HCT116 (cell line): ENCODE measurements around the gene WNT11. TPM values are rescaled to one million over a fixed set of nuclear protein-coding genes. Genes with fewer than 3 reads are reported as not detected.

Experiments
- ATAC-seq: fragments of 200-7000 bp; cut with Tn5 transposase; 2 replicates; pipeline ENCODE4 v1.9.1; 2020; ENCODE audit warnings: mild to moderate bottlenecking, moderate library complexity
- BruUV-seq: library from RNA; stranded (reverse); fragments of 400-500 nt; replicated peaks from 2 replicates; lab custom pipeline; 2021; lab: Mats Ljungman, UMichigan
- CTCF ChIA-PET: fragments of 300-600 bp; sonication (Branson Sonifier 250); formaldehyde crosslinking; loops from one replicate; lab custom pipeline; 2021; ENCODE audit warnings: antibody characterized with exemption; lab: Charles Lee
- POLR2A ChIA-PET: fragments of 300-600, 350-600 bp; sonication (Branson Sonifier 250); formaldehyde crosslinking; loops from one replicate; lab custom pipeline; 2021; ENCODE audit warnings: antibody characterized with exemption; lab: Charles Lee
- RAD21 ChIA-PET, 2 experiments: fragments of 300-600 bp; sonication (Branson Sonifier 250); formaldehyde crosslinking; loops; one replicate each; lab custom pipeline; 2023; ENCODE audit warnings: low total read pairs in 2 of 2; ENCODE audit not compliant: uncharacterized antibody in 2 of 2, unreplicated experiment in 2 of 2, low non-redundant PET in 1 of 2; lab: Charles Lee
- DNase-seq: peaks from one replicate; pipeline ENCODE4 v3.0.0-alpha.2; 2010; ENCODE audit warnings: low read depth, low spot score
- H2AFZ ChIP-seq: fragments of 200-600 bp; shearing (Covaris generic), sonication (generic); 2 replicates; pipeline ENCODE4 v1.6.1; 2017; ENCODE audit warnings: low read depth, mixed run types, mixed read lengths, antibody characterized with exemption, low read length; ENCODE audit not compliant: poor library complexity, severe bottlenecking
- H3K27ac ChIP-seq: 2 replicates; pipeline ENCODE4 v1.5.1; 2012; ENCODE audit warnings: low read depth, low read length
- H3K27me3 ChIP-seq: fragments of 200-600 bp; sonication (generic); 2 replicates; pipeline ENCODE4 v1.6.1; 2016; ENCODE audit warnings: mixed run types, low read length, mixed read lengths; ENCODE audit not compliant: insufficient read depth
- H3K36me3 ChIP-seq, 2 experiments: fragments of 200-500 bp in 1 of 2; fragments of 200-600 bp in 1 of 2; sonication (Bioruptor generic) in 1 of 2; sonication (generic) in 1 of 2; 2 replicates each; pipeline versions ENCODE4 v1.5.1 to v1.6.1; 2014 to 2016; ENCODE audit warnings: low read length in 2 of 2, inconsistent platforms in 1 of 2, mixed read lengths in 1 of 2, mixed run types in 1 of 2; ENCODE audit not compliant: insufficient read depth in 2 of 2, control insufficient read depth in 1 of 2
- H3K4me1 ChIP-seq, 2 experiments: fragments of 200-600 bp in 1 of 2; sonication (generic) in 1 of 2; 2 replicates each; pipeline versions ENCODE4 v1.5.1 to v1.6.1; 2012 to 2017; ENCODE audit warnings: low read length in 2 of 2, inconsistent platforms in 1 of 2, mild to moderate bottlenecking in 1 of 2, mixed read lengths in 1 of 2, mixed run types in 1 of 2, moderate library complexity in 1 of 2; ENCODE audit not compliant: insufficient read depth in 2 of 2, control insufficient read depth in 1 of 2
- H3K4me2 ChIP-seq: fragments of 200-600 bp; sonication (generic); 2 replicates; pipeline ENCODE4 v1.6.1; 2017; ENCODE audit warnings: mixed run types, low read length, mixed read lengths
- H3K4me3 ChIP-seq, 2 experiments: fragments of 200-600 bp in 1 of 2; sonication (generic) in 1 of 2; replicated peaks in 1 of 2; 2 replicates each; pipeline ENCODE4 v1.5.1; 2011 to 2016; ENCODE audit warnings: low read length in 2 of 2, control low read depth in 1 of 2, low read depth in 1 of 2, mild to moderate bottlenecking in 1 of 2, mixed read lengths in 1 of 2, mixed run types in 1 of 2
- H3K79me2 ChIP-seq: fragments of 200-600 bp; sonication (generic); 2 replicates; pipeline ENCODE4 v1.6.1; 2017; ENCODE audit warnings: mild to moderate bottlenecking, mixed run types, low read length, moderate library complexity, mixed read lengths; ENCODE audit not compliant: insufficient read depth
- H3K9ac ChIP-seq: fragments of 200-600 bp; sonication (generic); 2 replicates; pipeline ENCODE4 v1.6.1; 2016; ENCODE audit warnings: low read length, mixed read lengths
- H3K9me2 ChIP-seq: fragments of 200-600 bp; sonication (generic), shearing (Covaris generic); 2 replicates; pipeline ENCODE4 v1.6.1; 2017; ENCODE audit warnings: mixed run types, mild to moderate bottlenecking, moderate library complexity; ENCODE audit not compliant: insufficient read depth
- H3K9me3 ChIP-seq, 2 experiments: fragments of 200-500 bp in 1 of 2; fragments of 200-600 bp in 1 of 2; sonication (Bioruptor generic) in 1 of 2; sonication (generic) in 1 of 2; 2 replicates each; pipeline ENCODE4 v1.6.1; 2014 to 2017; ENCODE audit warnings: low read length in 2 of 2, mixed read lengths in 2 of 2, inconsistent platforms in 1 of 2, low read depth in 1 of 2, mild to moderate bottlenecking in 1 of 2, mixed run types in 1 of 2, moderate library complexity in 1 of 2; ENCODE audit not compliant: control insufficient read depth in 1 of 2, insufficient read depth in 1 of 2
- H4K20me1 ChIP-seq: fragments of 200-600 bp; sonication (generic), shearing (Covaris generic); 2 replicates; pipeline ENCODE4 v1.6.1; 2017; ENCODE audit warnings: mixed run types, mild to moderate bottlenecking, moderate library complexity; ENCODE audit not compliant: insufficient read depth
- CBX3 ChIP-seq: IDR thresholded peaks from 2 replicates; pipeline ENCODE4 v1.6.1; 2012; ENCODE audit warnings: low read depth
- EGR1 ChIP-seq: IDR thresholded peaks from 2 replicates; pipeline ENCODE4 v1.6.1; 2012; ENCODE audit warnings: low read depth
- ELF1 ChIP-seq: IDR thresholded peaks from 2 replicates; pipeline ENCODE4 v1.6.1; 2012; ENCODE audit warnings: low read depth, borderline replicate concordance
- EZH2 ChIP-seq: fragments of 200-600 bp; sonication (generic); IDR thresholded peaks from 2 replicates; pipeline ENCODE4 v1.6.1; 2017; ENCODE audit warnings: antibody characterized with exemption, mixed run types
- EZH2phosphoT487 ChIP-seq: fragments of 200-600 bp; IDR thresholded peaks from 2 replicates; pipeline ENCODE4 v1.6.1; 2018; ENCODE audit warnings: antibody characterized with exemption, borderline replicate concordance
- FOSL1 ChIP-seq: IDR thresholded peaks from 2 replicates; pipeline ENCODE4 v1.6.1; 2012; ENCODE audit warnings: low read depth
- JUND ChIP-seq: IDR thresholded peaks from 2 replicates; pipeline ENCODE4 v1.6.1; 2012
- MAX ChIP-seq: IDR thresholded peaks from 2 replicates; pipeline ENCODE4 v1.6.1; 2012
- POLR2A ChIP-seq: IDR thresholded peaks from 2 replicates; pipeline ENCODE4 v1.7.0; 2011; ENCODE audit warnings: borderline replicate concordance; ENCODE audit not compliant: insufficient read depth, insufficient read length; ENCODE audit errors: extremely low read depth
- SIN3A ChIP-seq: IDR thresholded peaks from 2 replicates; pipeline ENCODE4 v1.6.1; 2012; ENCODE audit warnings: low read depth
- SP1 ChIP-seq: IDR thresholded peaks from 2 replicates; pipeline ENCODE4 v1.6.1; 2012; ENCODE audit warnings: low read depth
- SRF ChIP-seq: IDR thresholded peaks from 2 replicates; pipeline ENCODE4 v1.6.1; 2012; ENCODE audit warnings: low read depth
- TCF7L2 ChIP-seq: IDR thresholded peaks from 2 replicates; pipeline ENCODE4 v1.7.0; 2011; ENCODE audit warnings: borderline replicate concordance, inconsistent platforms; ENCODE audit not compliant: insufficient read depth, insufficient read length; ENCODE audit errors: extremely low read depth
- YY1 ChIP-seq: IDR thresholded peaks from 2 replicates; pipeline ENCODE4 v1.6.1; 2011; ENCODE audit warnings: low read length, low read depth, moderate library complexity, mild to moderate bottlenecking; ENCODE audit not compliant: insufficient replicate concordance; ENCODE audit errors: extremely low read depth
- ZFX ChIP-seq: fragments of 450-650 bp; IDR thresholded peaks from 2 replicates; pipeline ENCODE4 v1.6.1; 2017
- intact Hi-C: fragments of 100-400 bp; cut with micrococcal nuclease; formaldehyde crosslinking; loops from 2 replicates; pipeline ENCODE4 v1.10.0; 2022
- total RNA-seq: library from RNA; stranded (reverse); gene quantifications from one replicate; pipeline ENCODE4 v1.2.1, GENCODE V29; 2021; ENCODE audit not compliant: unreplicated experiment
- TF ChIP-seq, protein P1 (sequence below): IDR thresholded peaks from 2 replicates; pipeline ENCODE4 v1.6.1; 2012; ENCODE audit warnings: low read depth
- TF ChIP-seq, protein P2 (sequence below), 3 experiments: fragments of 200-600 bp in 1 of 3; sonication (generic) in 1 of 3; IDR thresholded peaks in 2 of 3; conservative IDR thresholded peaks in 1 of 3; 2 replicates each; pipeline ENCODE4 v1.5.1; 2012 to 2017; ENCODE audit warnings: low read depth in 2 of 3, low read length in 2 of 3, antibody characterized with exemption in 1 of 3, borderline replicate concordance in 1 of 3, control low read depth in 1 of 3, mild to moderate bottlenecking in 1 of 3, mixed read lengths in 1 of 3, mixed run types in 1 of 3, moderate library complexity in 1 of 3; ENCODE audit not compliant: insufficient read depth in 1 of 3
- TF ChIP-seq, protein P3 (sequence below): IDR thresholded peaks from 2 replicates; pipeline ENCODE4 v1.6.1; 2011; ENCODE audit warnings: mild to moderate bottlenecking, low read length, moderate library complexity; ENCODE audit not compliant: insufficient replicate concordance; ENCODE audit errors: extremely low read depth
- TF ChIP-seq, protein P4 (sequence below): IDR thresholded peaks from 2 replicates; pipeline ENCODE4 v1.6.1; 2012

Gene WNT11
- total RNA-seq, 1 experiment from 2014 or later: 1.9 TPM

DNA sequence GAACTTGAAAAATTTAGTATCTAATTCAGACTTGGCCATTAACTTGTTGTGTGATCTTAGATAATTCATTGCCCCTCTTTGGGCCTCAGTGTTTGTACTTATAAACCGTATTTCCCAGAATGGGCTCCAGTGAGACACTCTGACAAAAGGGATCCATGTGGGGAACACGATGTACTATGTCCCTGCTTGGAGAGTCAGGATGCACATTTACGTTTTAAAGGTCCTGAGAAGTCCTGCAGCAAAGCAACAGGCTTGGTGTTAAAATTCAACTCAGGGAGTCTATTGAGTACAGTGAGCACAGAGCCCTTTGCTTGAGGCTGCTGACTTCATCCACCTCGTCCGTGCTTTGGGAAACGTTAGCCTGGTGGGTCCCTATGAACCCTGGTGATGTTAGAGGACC is 9.0 kb downstream of the WNT11 start:
- H4K20me1 ChIP-seq: no peaks in the 10 kb centered on the region
- no peak for DNase-seq
- H3K36me3 ChIP-seq: no peaks in the 10 kb centered on the region
- intact Hi-C loops: no loop called here
- no peaks in the 10 kb centered on the region for H3K4me1 ChIP-seq
- H3K4me2 ChIP-seq: no peak overlapping the region
- H3K9ac ChIP-seq: no peak overlapping the region
- RAD21 ChIA-PET: no interaction called here
- no peaks in the 10 kb centered on the region for H3K9me2 ChIP-seq
- H2AFZ ChIP-seq: no peak overlapping the region
- no peak for TF ChIP-seq EZH2phosphoT487
- TF ChIP-seq, protein P1, sequence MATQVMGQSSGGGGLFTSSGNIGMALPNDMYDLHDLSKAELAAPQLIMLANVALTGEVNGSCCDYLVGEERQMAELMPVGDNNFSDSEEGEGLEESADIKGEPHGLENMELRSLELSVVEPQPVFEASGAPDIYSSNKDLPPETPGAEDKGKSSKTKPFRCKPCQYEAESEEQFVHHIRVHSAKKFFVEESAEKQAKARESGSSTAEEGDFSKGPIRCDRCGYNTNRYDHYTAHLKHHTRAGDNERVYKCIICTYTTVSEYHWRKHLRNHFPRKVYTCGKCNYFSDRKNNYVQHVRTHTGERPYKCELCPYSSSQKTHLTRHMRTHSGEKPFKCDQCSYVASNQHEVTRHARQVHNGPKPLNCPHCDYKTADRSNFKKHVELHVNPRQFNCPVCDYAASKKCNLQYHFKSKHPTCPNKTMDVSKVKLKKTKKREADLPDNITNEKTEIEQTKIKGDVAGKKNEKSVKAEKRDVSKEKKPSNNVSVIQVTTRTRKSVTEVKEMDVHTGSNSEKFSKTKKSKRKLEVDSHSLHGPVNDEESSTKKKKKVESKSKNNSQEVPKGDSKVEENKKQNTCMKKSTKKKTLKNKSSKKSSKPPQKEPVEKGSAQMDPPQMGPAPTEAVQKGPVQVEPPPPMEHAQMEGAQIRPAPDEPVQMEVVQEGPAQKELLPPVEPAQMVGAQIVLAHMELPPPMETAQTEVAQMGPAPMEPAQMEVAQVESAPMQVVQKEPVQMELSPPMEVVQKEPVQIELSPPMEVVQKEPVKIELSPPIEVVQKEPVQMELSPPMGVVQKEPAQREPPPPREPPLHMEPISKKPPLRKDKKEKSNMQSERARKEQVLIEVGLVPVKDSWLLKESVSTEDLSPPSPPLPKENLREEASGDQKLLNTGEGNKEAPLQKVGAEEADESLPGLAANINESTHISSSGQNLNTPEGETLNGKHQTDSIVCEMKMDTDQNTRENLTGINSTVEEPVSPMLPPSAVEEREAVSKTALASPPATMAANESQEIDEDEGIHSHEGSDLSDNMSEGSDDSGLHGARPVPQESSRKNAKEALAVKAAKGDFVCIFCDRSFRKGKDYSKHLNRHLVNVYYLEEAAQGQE: no peak
- TF ChIP-seq ELF1: no peak
- no peak for TF ChIP-seq EGR1
- TF ChIP-seq ZFX: no peak
- TF ChIP-seq FOSL1: no peak
- TF ChIP-seq JUND: no peak
- no peak for TF ChIP-seq EZH2
- no peak for TF ChIP-seq SIN3A
- no peak for TF ChIP-seq SP1
- TF ChIP-seq TCF7L2: no peak
- TF ChIP-seq, protein P2, sequence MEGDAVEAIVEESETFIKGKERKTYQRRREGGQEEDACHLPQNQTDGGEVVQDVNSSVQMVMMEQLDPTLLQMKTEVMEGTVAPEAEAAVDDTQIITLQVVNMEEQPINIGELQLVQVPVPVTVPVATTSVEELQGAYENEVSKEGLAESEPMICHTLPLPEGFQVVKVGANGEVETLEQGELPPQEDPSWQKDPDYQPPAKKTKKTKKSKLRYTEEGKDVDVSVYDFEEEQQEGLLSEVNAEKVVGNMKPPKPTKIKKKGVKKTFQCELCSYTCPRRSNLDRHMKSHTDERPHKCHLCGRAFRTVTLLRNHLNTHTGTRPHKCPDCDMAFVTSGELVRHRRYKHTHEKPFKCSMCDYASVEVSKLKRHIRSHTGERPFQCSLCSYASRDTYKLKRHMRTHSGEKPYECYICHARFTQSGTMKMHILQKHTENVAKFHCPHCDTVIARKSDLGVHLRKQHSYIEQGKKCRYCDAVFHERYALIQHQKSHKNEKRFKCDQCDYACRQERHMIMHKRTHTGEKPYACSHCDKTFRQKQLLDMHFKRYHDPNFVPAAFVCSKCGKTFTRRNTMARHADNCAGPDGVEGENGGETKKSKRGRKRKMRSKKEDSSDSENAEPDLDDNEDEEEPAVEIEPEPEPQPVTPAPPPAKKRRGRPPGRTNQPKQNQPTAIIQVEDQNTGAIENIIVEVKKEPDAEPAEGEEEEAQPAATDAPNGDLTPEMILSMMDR (IDR thresholded peaks at IDR 0.05 in 2 of 3, conservative IDR thresholded peaks at IDR 0.05 in 1 of 3; ENCODE audit: borderline replicate concordance in 1 of 3, insufficient read depth in 1 of 3, low read depth in 2 of 3, low read length in 2 of 3): no peak
- TF ChIP-seq, protein P3, sequence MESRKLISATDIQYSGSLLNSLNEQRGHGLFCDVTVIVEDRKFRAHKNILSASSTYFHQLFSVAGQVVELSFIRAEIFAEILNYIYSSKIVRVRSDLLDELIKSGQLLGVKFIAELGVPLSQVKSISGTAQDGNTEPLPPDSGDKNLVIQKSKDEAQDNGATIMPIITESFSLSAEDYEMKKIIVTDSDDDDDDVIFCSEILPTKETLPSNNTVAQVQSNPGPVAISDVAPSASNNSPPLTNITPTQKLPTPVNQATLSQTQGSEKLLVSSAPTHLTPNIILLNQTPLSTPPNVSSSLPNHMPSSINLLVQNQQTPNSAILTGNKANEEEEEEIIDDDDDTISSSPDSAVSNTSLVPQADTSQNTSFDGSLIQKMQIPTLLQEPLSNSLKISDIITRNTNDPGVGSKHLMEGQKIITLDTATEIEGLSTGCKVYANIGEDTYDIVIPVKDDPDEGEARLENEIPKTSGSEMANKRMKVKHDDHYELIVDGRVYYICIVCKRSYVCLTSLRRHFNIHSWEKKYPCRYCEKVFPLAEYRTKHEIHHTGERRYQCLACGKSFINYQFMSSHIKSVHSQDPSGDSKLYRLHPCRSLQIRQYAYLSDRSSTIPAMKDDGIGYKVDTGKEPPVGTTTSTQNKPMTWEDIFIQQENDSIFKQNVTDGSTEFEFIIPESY: no peak
- TF ChIP-seq, protein P4, sequence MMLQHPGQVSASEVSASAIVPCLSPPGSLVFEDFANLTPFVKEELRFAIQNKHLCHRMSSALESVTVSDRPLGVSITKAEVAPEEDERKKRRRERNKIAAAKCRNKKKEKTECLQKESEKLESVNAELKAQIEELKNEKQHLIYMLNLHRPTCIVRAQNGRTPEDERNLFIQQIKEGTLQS: no peak
- no peak for TF ChIP-seq MAX
- TF ChIP-seq SRF: no peak
- no peak for TF ChIP-seq CBX3
- no peak for TF ChIP-seq YY1
- no peak for TF ChIP-seq POLR2A
- H3K79me2 ChIP-seq: no peaks in the 10 kb centered on the region
- no peaks in the 10 kb centered on the region for H3K9me3 ChIP-seq
- ATAC-seq: no peak
- H3K27me3 ChIP-seq: no peaks in the 10 kb centered on the region
- BruUV-seq: no TSS peak
- CTCF ChIA-PET: interaction anchor here (1.8 kb wide), 1 partner anchor 10 kb away, joined by 7 read pairs; no protein-coding TSS in a partner anchor
- no peak overlapping the region for H3K4me3 ChIP-seq
- H3K27ac ChIP-seq: no peak overlapping the region
- POLR2A ChIA-PET: no interaction called here
